ENCODE results near the gene EXOG. TPM values are rescaled to one million over a fixed set of nuclear protein-coding genes. Genes with fewer than 3 reads are reported as not detected.

Gene EXOG
- polyA plus RNA-seq, 3 donors, result 1.6 to 5.4 (median 2.4) TPM

DNA sequence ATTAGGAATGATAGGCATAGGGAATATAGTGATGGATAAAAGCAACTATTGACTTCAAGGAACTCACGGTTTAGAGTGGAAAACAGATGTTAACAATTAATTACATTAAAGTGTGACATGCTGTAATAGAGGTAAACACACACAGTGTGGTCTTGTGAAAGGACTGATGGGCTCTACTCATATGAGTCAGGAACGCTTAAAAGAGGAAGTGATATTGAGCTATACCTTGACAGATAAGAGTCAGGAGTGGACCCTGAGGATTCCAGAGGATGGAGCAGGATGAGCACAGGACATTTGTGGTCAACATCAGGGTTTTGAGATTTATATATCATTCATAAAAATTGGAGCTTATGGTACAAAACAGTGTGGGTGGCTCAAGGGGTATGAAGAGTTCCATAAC is 11.0 kb downstream of the EXOG start:
- Mint-ChIP-seq H3K27me3 (ENCODE audit: low read depth in 3 of 3) (no peaks in the 10 kb centered on the region), H3K36me3 (peaks cover 52 to 67% of the 10 kb centered on the region in 2 donors), H3K4me3 (no peak overlapping the region), H3K9me3 (no peaks in the 10 kb centered on the region), H3K4me1 (no peaks in the 10 kb centered on the region), H3K27ac (peak overlapping the region in 1 of 7 donors; percentile 31)
- Histone ChIP-seq H2AFZ (ENCODE audit: insufficient read depth, low read depth, low read length, poor library complexity, severe bottlenecking) (no peak overlapping the region), H3K27ac (ENCODE audit: low read depth in 1 of 2, low read length in 2 of 2) (no peak overlapping the region), H3K4me2 (replicated peaks; ENCODE audit: extremely low read depth, low read length, poor library complexity, severe bottlenecking) (no peak overlapping the region), H3K9ac (ENCODE audit: insufficient read depth, low read length, poor library complexity, severe bottlenecking) (no peak overlapping the region), H3K4me3 (replicated peaks in 1 of 3; ENCODE audit: low read depth in 2 of 3, low read length in 3 of 3) (no peak overlapping the region), H3K27me3 (ENCODE audit: control insufficient read depth in 2 of 2, insufficient read depth in 2 of 2, low read length in 2 of 2) (no peaks in the 10 kb centered on the region), H3K4me1 (ENCODE audit: control insufficient read depth in 1 of 2, insufficient read depth in 2 of 2, low read length in 2 of 2) (no peaks in the 10 kb centered on the region), H3K79me2 (ENCODE audit: insufficient read depth, low read length) (no peaks in the 10 kb centered on the region), H3K36me3 (replicated peaks in 1 of 2; ENCODE audit: control insufficient read depth in 1 of 2, insufficient read depth in 2 of 2, low read length in 2 of 2) (peaks cover 39 to 85% of the 10 kb centered on the region in 2 donors), H4K20me1 (ENCODE audit: insufficient read depth, low read length) (no peaks in the 10 kb centered on the region), H3K9me3 (replicated peaks in 1 of 2; ENCODE audit: control insufficient read depth in 1 of 2, insufficient read depth in 1 of 2, low read length in 2 of 2) (no peaks in the 10 kb centered on the region)
- no peak for DNase-seq
- intact Hi-C loops (cut with micrococcal nuclease), result no loop called here
- TF ChIP-seq, protein P1, sequence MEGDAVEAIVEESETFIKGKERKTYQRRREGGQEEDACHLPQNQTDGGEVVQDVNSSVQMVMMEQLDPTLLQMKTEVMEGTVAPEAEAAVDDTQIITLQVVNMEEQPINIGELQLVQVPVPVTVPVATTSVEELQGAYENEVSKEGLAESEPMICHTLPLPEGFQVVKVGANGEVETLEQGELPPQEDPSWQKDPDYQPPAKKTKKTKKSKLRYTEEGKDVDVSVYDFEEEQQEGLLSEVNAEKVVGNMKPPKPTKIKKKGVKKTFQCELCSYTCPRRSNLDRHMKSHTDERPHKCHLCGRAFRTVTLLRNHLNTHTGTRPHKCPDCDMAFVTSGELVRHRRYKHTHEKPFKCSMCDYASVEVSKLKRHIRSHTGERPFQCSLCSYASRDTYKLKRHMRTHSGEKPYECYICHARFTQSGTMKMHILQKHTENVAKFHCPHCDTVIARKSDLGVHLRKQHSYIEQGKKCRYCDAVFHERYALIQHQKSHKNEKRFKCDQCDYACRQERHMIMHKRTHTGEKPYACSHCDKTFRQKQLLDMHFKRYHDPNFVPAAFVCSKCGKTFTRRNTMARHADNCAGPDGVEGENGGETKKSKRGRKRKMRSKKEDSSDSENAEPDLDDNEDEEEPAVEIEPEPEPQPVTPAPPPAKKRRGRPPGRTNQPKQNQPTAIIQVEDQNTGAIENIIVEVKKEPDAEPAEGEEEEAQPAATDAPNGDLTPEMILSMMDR (IDR thresholded peaks at IDR 0.05), result no peak
- 50% methylated on average over 1 of the region's 2 CpGs for WGBS (ENCODE audit: insufficient coverage)

DNA sequence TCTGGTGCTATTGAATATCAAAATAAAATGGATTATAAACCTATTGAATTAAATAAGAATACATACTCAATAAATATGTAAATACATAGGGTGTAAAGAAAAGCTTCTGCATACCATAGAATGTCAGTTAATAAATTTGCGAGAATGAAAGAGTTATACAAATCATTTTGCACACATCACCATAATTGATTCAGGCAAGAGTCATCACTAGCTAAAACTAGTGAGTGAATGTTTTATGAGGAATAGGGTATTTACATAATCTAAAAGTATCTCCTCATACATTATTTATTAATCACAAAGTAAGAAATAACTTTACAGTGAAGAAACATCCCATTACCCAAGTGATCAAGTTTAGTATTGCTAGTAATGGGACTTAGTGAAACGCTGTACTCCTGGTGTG is 13.6 kb downstream of the EXOG start:
- Histone ChIP-seq H3K79me2 (ENCODE audit: insufficient read depth, low read length) (no peaks in the 10 kb centered on the region), H2AFZ (ENCODE audit: insufficient read depth, low read depth, low read length, poor library complexity, severe bottlenecking) (no peak overlapping the region), H3K9me3 (replicated peaks in 1 of 2; ENCODE audit: control insufficient read depth in 1 of 2, insufficient read depth in 1 of 2, low read length in 2 of 2) (no peaks in the 10 kb centered on the region), H3K27ac (ENCODE audit: low read depth in 1 of 2, low read length in 2 of 2) (no peak overlapping the region), H3K9ac (ENCODE audit: insufficient read depth, low read length, poor library complexity, severe bottlenecking) (no peak overlapping the region), H3K4me2 (replicated peaks; ENCODE audit: extremely low read depth, low read length, poor library complexity, severe bottlenecking) (no peak overlapping the region), H3K27me3 (ENCODE audit: control insufficient read depth in 2 of 2, insufficient read depth in 2 of 2, low read length in 2 of 2) (no peaks in the 10 kb centered on the region), H3K4me1 (ENCODE audit: control insufficient read depth in 1 of 2, insufficient read depth in 2 of 2, low read length in 2 of 2) (no peaks in the 10 kb centered on the region), H3K36me3 (replicated peaks in 1 of 2; ENCODE audit: control insufficient read depth in 1 of 2, insufficient read depth in 2 of 2, low read length in 2 of 2) (peaks cover 41 to 78% of the 10 kb centered on the region in 2 donors), H4K20me1 (ENCODE audit: insufficient read depth, low read length) (no peaks in the 10 kb centered on the region), H3K4me3 (replicated peaks in 1 of 3; ENCODE audit: low read depth in 2 of 3, low read length in 3 of 3) (no peak overlapping the region)
- WGBS (ENCODE audit: insufficient coverage), result no CpG with 5 or more reads among the region's 2 CpGs
- Mint-ChIP-seq H3K9me3 (no peaks in the 10 kb centered on the region), H3K4me3 (no peak overlapping the region), H3K4me1 (no peaks in the 10 kb centered on the region), H3K27me3 (ENCODE audit: low read depth in 3 of 3) (no peaks in the 10 kb centered on the region), H3K36me3 (peaks cover 50 to 72% of the 10 kb centered on the region in 2 donors), H3K27ac (no peak overlapping the region)
- DNase-seq, result no peak
- TF ChIP-seq, protein P1 (IDR thresholded peaks at IDR 0.05), result no peak
- intact Hi-C loops (cut with micrococcal nuclease), result no loop called here
